ENCODE data around the gene EMX1.

DNA sequence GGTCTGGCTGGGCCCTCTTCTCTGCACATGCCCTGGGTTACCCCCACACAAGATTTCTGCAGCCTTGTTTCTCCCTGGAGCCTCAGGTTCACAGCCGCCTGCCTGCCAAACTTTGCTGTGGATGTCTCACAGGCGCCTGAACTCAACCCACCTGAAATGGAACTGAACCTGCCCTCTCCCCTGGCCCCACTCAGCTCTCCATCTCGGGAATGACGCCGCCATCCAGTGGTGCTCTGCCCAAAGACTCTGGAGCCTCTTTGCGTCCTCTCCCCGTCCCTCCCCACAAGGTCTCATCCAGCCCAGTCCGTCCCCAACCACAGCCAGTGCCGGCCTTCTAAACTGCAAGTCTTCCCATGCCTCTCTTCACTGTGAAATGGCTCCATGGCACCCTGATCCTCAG lies 29.1 kb downstream of the EMX1 start:
- TF ChIP-seq CTCF (IDR thresholded peaks at IDR 0.05), result no peak
- TF ChIP-seq POLR2A (IDR thresholded peaks at IDR 0.05), result no peak

Measured in breast epithelium (tissue), 3 donors.